Aorta (tissue), 5 donors: ENCODE data around the gene KCNK2. TPM values are rescaled to one million over a fixed set of nuclear protein-coding genes. Genes with fewer than 3 reads are reported as not detected.
"Not testable (repeated sequence)": the region's sequence is repeated elsewhere in the genome, so short reads cannot be mapped to it uniquely, and the experiment has no call there.

ENCODE experiments used
- ATAC-seq: fragments of 200-7000 bp; cut with Tn5 transposase; one replicate; pipeline ENCODE4 v1.9.1; 2022; ENCODE audit warnings: moderate library complexity; ENCODE audit not compliant: low FRiP score
- DNase-seq, 2 donors: peaks; one replicate each; pipeline ENCODE4 v3.0.0-alpha.2; 2020
- H3K27ac ChIP-seq, 2 donors: one replicate each; pipeline ENCODE4 v1.5.1; 2013; ENCODE audit warnings: low read length in 2 of 2, mild to moderate bottlenecking in 2 of 2, moderate library complexity in 2 of 2, control low read depth in 1 of 2, inconsistent platforms in 1 of 2, low read depth in 1 of 2
- H3K27me3 ChIP-seq, 2 donors: one replicate each; pipeline ENCODE4 v1.6.1; 2013; ENCODE audit warnings: control low read depth in 1 of 2, low read length in 1 of 2, mild to moderate bottlenecking in 1 of 2, moderate library complexity in 1 of 2; ENCODE audit not compliant: insufficient read depth in 2 of 2, control insufficient read depth in 1 of 2
- H3K36me3 ChIP-seq, 2 donors: one replicate each; pipeline ENCODE4 v1.6.1; 2013; ENCODE audit warnings: control low read depth in 1 of 2, low read length in 1 of 2, mild to moderate bottlenecking in 1 of 2; ENCODE audit not compliant: insufficient read depth in 2 of 2, control insufficient read depth in 1 of 2
- H3K4me1 ChIP-seq, 2 donors: one replicate each; pipeline ENCODE4 v1.6.1; 2013; ENCODE audit warnings: low read length in 2 of 2, control low read depth in 1 of 2, mild to moderate bottlenecking in 1 of 2, moderate library complexity in 1 of 2; ENCODE audit not compliant: insufficient read depth in 2 of 2, control insufficient read depth in 1 of 2
- H3K4me3 ChIP-seq, 2 donors: one replicate each; pipeline ENCODE4 v1.5.1; 2013; ENCODE audit warnings: low read length in 2 of 2, control low read depth in 1 of 2, mild to moderate bottlenecking in 1 of 2
- H3K9me3 ChIP-seq: one replicate; pipeline ENCODE4 v1.6.1; 2013; ENCODE audit warnings: mild to moderate bottlenecking, low read length; ENCODE audit not compliant: control insufficient read depth
- WGBS, 2 donors: extraction: QIAGEN DNeasy Blood & Tissue Kit; methylation state at CpG; one replicate each; pipeline ENCODE4 v1.1.7; 2013; 5-methylcytosine and 5-hydroxymethylcytosine counted together
- intact Hi-C, 2 donors: fragments of 100-400 bp; cut with DNase I; formaldehyde crosslinking; loops; one replicate each; pipeline versions ENCODE4 v1.14.2 to v1.15.0; 2022
- polyA plus RNA-seq, 2 donors: library from polyadenylated mRNA; stranded (reverse); fragments of 200-250 nt; gene quantifications; one replicate each; pipeline ENCODE4 v1.2.3, GENCODE V29; 2013
- total RNA-seq, 2 donors: library from RNA; stranded (reverse); fragmentation: NEBNext Ultra II Directional; extraction: Animal tissue kit (Norgen Biotek cat#: 25700); gene quantifications; one replicate each; pipeline ENCODE4 v1.2.1, GENCODE V29; 2021
- donor health status: healthy with polysubstance abuse.
- donor health status: Bipolar disorder and iron deficiency.
- donor health status: DM: no; HTN: no; CAD: no.
- donor health status: DM: no; HTN: no; CAD: no.
- donor health status: DM: yes; HTN: yes; CAD: no.

Gene KCNK2
- total and polyA plus RNA-seq, 4 donors, result 2.5 to 16.7 (median 4.8) TPM; not detected in 1

GRCh38 chr1:215156232-215156631 is 73.7 kb downstream of the KCNK2 start:
- Histone ChIP-seq H3K4me3 (no peak overlapping the region), H3K9me3 (peaks cover 2% of the 10 kb centered on the region), H3K27ac (no peak overlapping the region), H3K27me3 (no peaks in the 10 kb centered on the region), H3K4me1 (no peaks in the 10 kb centered on the region), H3K36me3 (no peaks in the 10 kb centered on the region)
- no peak for DNase-seq
- ATAC-seq, result no peak
- intact Hi-C loops, result no loop called here
- 19 to 74% methylated on average over 1 of the region's 1 CpG for WGBS, 2 donors

GRCh38 chr1:215160351-215160750 is 77.8 kb downstream of the KCNK2 start:
- Histone ChIP-seq H3K36me3 (no peaks in the 10 kb centered on the region), H3K27ac (no peak overlapping the region), H3K4me3 (no peak overlapping the region), H3K9me3 (peaks cover 3% of the 10 kb centered on the region), H3K27me3 (no peaks in the 10 kb centered on the region), H3K4me1 (no peaks in the 10 kb centered on the region)
- WGBS, 2 donors, result 54 to 55% methylated on average over 1 of the region's 1 CpG
- intact Hi-C loops, result no loop called here
- no peak for ATAC-seq
- no peak for DNase-seq

- H3K27ac ChIP-seq, ATAC-seq, H3K4me1 ChIP-seq, H3K9me3 ChIP-seq, DNase-seq, H3K4me3 ChIP-seq, H3K36me3 ChIP-seq, H3K27me3 ChIP-seq, intact Hi-C loops: not testable (repeated sequence)
- 80 to 87% methylated on average over 4 of the region's 4 CpGs for WGBS, 2 donors
These were observed 80.6 kb downstream of the KCNK2 start for GRCh38 chr1:215163144-215163543.

- no peaks in the 10 kb centered on the region for H3K36me3 ChIP-seq
- intact Hi-C loops, result no loop called here
- H3K27me3 ChIP-seq, result no peaks in the 10 kb centered on the region
- no peak overlapping the region for H3K27ac ChIP-seq
- H3K9me3 ChIP-seq, result peaks cover 1% of the 10 kb centered on the region
- ATAC-seq, result no peak
- 81 to 83% methylated on average over 3 of the region's 3 CpGs for WGBS, 2 donors
- no peak overlapping the region for H3K4me3 ChIP-seq
- no peak for DNase-seq
- H3K4me1 ChIP-seq, result no peaks in the 10 kb centered on the region
These were observed 84.3 kb downstream of the KCNK2 start for GRCh38 chr1:215166886-215167285.

GRCh38 chr1:215181518-215181917 is 99.0 kb downstream of the KCNK2 start:
- no peak overlapping the region for H3K4me3 ChIP-seq
- intact Hi-C loops, result no loop called here
- no peak for ATAC-seq
- WGBS, 2 donors, result 74 to 81% methylated on average over 3 of the region's 3 CpGs
- peaks cover 8% of the 10 kb centered on the region for H3K9me3 ChIP-seq
- H3K27me3 ChIP-seq, result no peaks in the 10 kb centered on the region
- no peaks in the 10 kb centered on the region for H3K4me1 ChIP-seq
- no peak overlapping the region for H3K27ac ChIP-seq
- no peaks in the 10 kb centered on the region for H3K36me3 ChIP-seq
- DNase-seq, result no peak

GRCh38 chr1:215185067-215185620 is 102.6 kb downstream of the KCNK2 start:
- intact Hi-C loops, result no loop called here
- Histone ChIP-seq H3K27ac (no peak overlapping the region), H3K4me1 (no peaks in the 10 kb centered on the region), H3K27me3 (no peaks in the 10 kb centered on the region), H3K36me3 (no peaks in the 10 kb centered on the region), H3K9me3 (peaks cover 8% of the 10 kb centered on the region), H3K4me3 (no peak overlapping the region)
- 61 to 64% methylated on average over 2 of the region's 2 CpGs for WGBS, 2 donors
- no peak for DNase-seq
- ATAC-seq, result no peak

- DNase-seq, result no peak
These were observed 105.9 kb downstream of the KCNK2 start for GRCh38 chr1:215188302-215188950.

GRCh38 chr1:215192306-215192705 is 109.8 kb downstream of the KCNK2 start:
- no peaks in the 10 kb centered on the region for H3K9me3 ChIP-seq
- H3K27ac ChIP-seq, result no peak overlapping the region
- no peak for ATAC-seq
- no peaks in the 10 kb centered on the region for H3K4me1 ChIP-seq
- H3K4me3 ChIP-seq, result no peak overlapping the region
- DNase-seq, result no peak
- H3K27me3 ChIP-seq, result no peaks in the 10 kb centered on the region
- no peaks in the 10 kb centered on the region for H3K36me3 ChIP-seq
- intact Hi-C loops, result no loop called here

More at GRCh38 chr1:215188302-215188950, 105.9 kb downstream of the KCNK2 start:
- no peaks in the 10 kb centered on the region for H3K27me3 ChIP-seq
- H3K4me1 ChIP-seq, result no peaks in the 10 kb centered on the region
- no peak overlapping the region for H3K4me3 ChIP-seq
- intact Hi-C loops, result no loop called here
- no peaks in the 10 kb centered on the region for H3K36me3 ChIP-seq
- H3K27ac ChIP-seq, result no peak overlapping the region
- ATAC-seq, result no peak
- H3K9me3 ChIP-seq, result no peaks in the 10 kb centered on the region

- H3K36me3 ChIP-seq, result no peaks in the 10 kb centered on the region
- intact Hi-C loops, result no loop called here
- no peaks in the 10 kb centered on the region for H3K4me1 ChIP-seq
- ATAC-seq, result no peak
- DNase-seq, result no peak
- H3K27ac ChIP-seq, result no peak overlapping the region
- no peaks in the 10 kb centered on the region for H3K9me3 ChIP-seq
- 91 to 100% methylated on average over 1 of the region's 1 CpG for WGBS, 2 donors
- no peaks in the 10 kb centered on the region for H3K27me3 ChIP-seq
- H3K4me3 ChIP-seq, result no peak overlapping the region
These were observed 115.5 kb downstream of the KCNK2 start for GRCh38 chr1:215198021-215198420.
